Astrocyte (in vitro differentiated cells and primary cell): ENCODE measurements around the gene TSPAN14. TPM values are rescaled to one million over a fixed set of nuclear protein-coding genes. Genes with fewer than 3 reads are reported as not detected.

Experiments
- DNase-seq: peaks from one replicate; pipeline ENCODE4 v3.0.0-alpha.2; 2010; ENCODE audit warnings: low read depth
- FAIRE-seq: peaks from 2 replicates; lab custom pipeline; 2011; peaks lifted over from hg19 to GRCh38; lab: Jason Lieb, UNC
- H2AFZ ChIP-seq: 2 replicates; pipeline ENCODE4 v1.6.0; 2012; ENCODE audit warnings: low read depth, low read length, inconsistent platforms
- H3K27ac ChIP-seq: 2 replicates; pipeline ENCODE4 v1.5.1; 2011; ENCODE audit warnings: low read depth, low read length, inconsistent platforms
- H3K27me3 ChIP-seq: 2 replicates; pipeline ENCODE4 v1.6.0; 2011; ENCODE audit warnings: low read length, inconsistent platforms; ENCODE audit not compliant: insufficient read depth
- H3K36me3 ChIP-seq: 2 replicates; pipeline ENCODE4 v1.5.1; 2011; ENCODE audit warnings: low read length, inconsistent platforms; ENCODE audit not compliant: insufficient read depth
- H3K4me1 ChIP-seq: 2 replicates; pipeline ENCODE4 v1.5.1; 2011; ENCODE audit warnings: low read length, inconsistent platforms; ENCODE audit not compliant: insufficient read depth
- H3K4me2 ChIP-seq: 2 replicates; pipeline ENCODE4 v1.6.0; 2012; ENCODE audit warnings: low read length, inconsistent platforms
- H3K4me3 ChIP-seq: 2 replicates; pipeline ENCODE4 v1.5.1; 2011; ENCODE audit warnings: low read depth, mild to moderate bottlenecking, low read length, inconsistent platforms; ENCODE audit not compliant: insufficient read depth
- H3K79me2 ChIP-seq: 2 replicates; pipeline ENCODE4 v1.6.0; 2012; ENCODE audit warnings: mild to moderate bottlenecking, low read length, inconsistent platforms; ENCODE audit not compliant: insufficient read depth
- H3K9ac ChIP-seq: 2 replicates; pipeline ENCODE4 v1.6.0; 2012; ENCODE audit warnings: mild to moderate bottlenecking, low read length, inconsistent platforms
- H3K9me3 ChIP-seq: 2 replicates; pipeline ENCODE4 v1.5.1; 2012; ENCODE audit warnings: low read depth, mild to moderate bottlenecking, low read length, inconsistent platforms; ENCODE audit not compliant: insufficient read depth
- H4K20me1 ChIP-seq: 2 replicates; pipeline ENCODE4 v1.6.0; 2012; ENCODE audit warnings: low read length, inconsistent platforms; ENCODE audit not compliant: insufficient read depth
- H3K27ac Mint-ChIP-seq: one replicate; pipeline ENCODE4 v1.8.0; 2021; ENCODE audit warnings: mild to moderate bottlenecking, mixed read lengths; ENCODE audit not compliant: unreplicated experiment
- H3K27me3 Mint-ChIP-seq: one replicate; pipeline ENCODE4 v1.8.0; 2021; ENCODE audit warnings: low read depth, mixed read lengths; ENCODE audit not compliant: unreplicated experiment
- H3K36me3 Mint-ChIP-seq: one replicate; pipeline ENCODE4 v1.8.0; 2021; ENCODE audit warnings: low read depth, mixed read lengths; ENCODE audit not compliant: unreplicated experiment
- H3K4me1 Mint-ChIP-seq: one replicate; pipeline ENCODE4 v1.8.0; 2021; ENCODE audit warnings: low read depth, mixed read lengths; ENCODE audit not compliant: unreplicated experiment
- H3K4me3 Mint-ChIP-seq: one replicate; pipeline ENCODE4 v1.8.0; 2021; ENCODE audit warnings: mild to moderate bottlenecking, moderate library complexity, mixed read lengths; ENCODE audit not compliant: unreplicated experiment
- H3K9me3 Mint-ChIP-seq: one replicate; pipeline ENCODE4 v1.8.0; 2021; ENCODE audit warnings: mild to moderate bottlenecking, mixed read lengths; ENCODE audit not compliant: unreplicated experiment
- CTCF ChIP-seq: IDR thresholded peaks from 2 replicates; pipeline ENCODE4 v1.5.1; 2011; ENCODE audit warnings: low read depth, mild to moderate bottlenecking, inconsistent platforms, low read length, moderate library complexity; ENCODE audit not compliant: insufficient read depth
- EZH2 ChIP-seq: IDR thresholded peaks from 2 replicates; pipeline ENCODE4 v1.6.1; 2012; ENCODE audit warnings: mild to moderate bottlenecking, low read length, inconsistent platforms; ENCODE audit not compliant: insufficient read depth
- total RNA-seq: library from RNA; stranded (reverse); gene quantifications from 2 replicates; pipeline ENCODE4 v1.2.1, GENCODE V29; 2021

TSPAN14 gene
- total RNA-seq, 1 donor from 2014 or later: 140 TPM

GRCh38 chr10:80582286-80582960, 128.3 kb downstream of the TSPAN14 start:
- no peak overlapping the region for H3K27ac ChIP-seq
- no peak for FAIRE-seq

More at GRCh38 chr10:80582286-80582960, 128.3 kb downstream of the TSPAN14 start:
- Mint-ChIP-seq H3K36me3 (no peaks in the 10 kb centered on the region), H3K4me3 (no peak overlapping the region), H3K9me3 (no peaks in the 10 kb centered on the region), H3K4me1 (no peaks in the 10 kb centered on the region), H3K27ac (no peak overlapping the region), H3K27me3 (peaks cover 28% of the 10 kb centered on the region)
- Histone ChIP-seq H2AFZ (no peak overlapping the region), H3K9me3 (no peaks in the 10 kb centered on the region), H3K79me2 (no peaks in the 10 kb centered on the region), H3K36me3 (no peaks in the 10 kb centered on the region), H4K20me1 (no peaks in the 10 kb centered on the region), H3K27me3 (no peaks in the 10 kb centered on the region), H3K4me3 (no peak overlapping the region), H3K4me1 (no peaks in the 10 kb centered on the region), H3K4me2 (no peak overlapping the region), H3K9ac (no peak overlapping the region)
- DNase-seq: no peak
- no peak for TF ChIP-seq EZH2
- no peak for TF ChIP-seq CTCF

Other genes starting within 250 kb of the TSPAN14 start
- 102 and 122 TPM in 2 replicates for gene ANXA11, start 248.8 kb upstream of the TSPAN14 start, total RNA-seq
- gene MAT1A, start 164.7 kb upstream of the TSPAN14 start, total RNA-seq: 0.11 and 0.12 TPM in 2 replicates
- not detected in 2 replicates for gene DYDC1, start 97.6 kb upstream of the TSPAN14 start, total RNA-seq
- gene DYDC2, start 97.5 kb upstream of the TSPAN14 start, total RNA-seq: not detected in 2 replicates
- gene PRXL2A, start 45.8 kb upstream of the TSPAN14 start, total RNA-seq: 24.3 and 29.9 TPM in 2 replicates
- gene SH2D4B, start 83.6 kb downstream of the TSPAN14 start, total RNA-seq: 0.07 TPM in 1 of 2 replicates, not detected in the other